ENCODE measurements around the gene TMEM200A. TPM values are rescaled to one million over a fixed set of nuclear protein-coding genes. Genes with fewer than 3 reads are reported as not detected.

Gene TMEM200A
- total RNA-seq, 1 donor from 2014 or later, result 3.7 TPM

GRCh38 chr6:130489514-130489913, 123.7 kb downstream of the TMEM200A start:
- no peak for DNase-seq (ENCODE audit: low read depth)

Other genes starting within 250 kb of the TMEM200A start
- gene SAMD3, start 143.1 kb upstream of the TMEM200A start, total RNA-seq, result not detected in 2 replicates